ENCODE results near the gene THADA.

DNA sequence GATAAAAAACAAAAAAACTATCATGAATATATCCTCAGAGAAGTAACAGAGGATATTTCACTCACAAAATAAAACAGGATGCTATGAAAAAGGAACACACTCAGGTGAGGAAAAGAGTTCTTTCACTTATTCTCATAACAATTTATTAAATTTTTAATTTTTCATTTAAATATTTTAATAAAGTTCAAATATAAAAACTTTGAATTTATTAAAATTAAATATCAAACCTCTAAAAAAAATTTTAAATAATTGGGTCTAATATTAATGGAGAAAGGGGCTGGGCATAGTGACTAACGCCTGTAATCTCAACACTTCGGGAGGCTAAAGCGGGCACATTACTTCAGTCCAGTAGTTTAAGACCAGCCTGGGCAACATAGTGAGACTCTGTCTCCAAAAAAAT, 10.1 kb downstream of the THADA start:
- TF ChIP-seq, protein P1, sequence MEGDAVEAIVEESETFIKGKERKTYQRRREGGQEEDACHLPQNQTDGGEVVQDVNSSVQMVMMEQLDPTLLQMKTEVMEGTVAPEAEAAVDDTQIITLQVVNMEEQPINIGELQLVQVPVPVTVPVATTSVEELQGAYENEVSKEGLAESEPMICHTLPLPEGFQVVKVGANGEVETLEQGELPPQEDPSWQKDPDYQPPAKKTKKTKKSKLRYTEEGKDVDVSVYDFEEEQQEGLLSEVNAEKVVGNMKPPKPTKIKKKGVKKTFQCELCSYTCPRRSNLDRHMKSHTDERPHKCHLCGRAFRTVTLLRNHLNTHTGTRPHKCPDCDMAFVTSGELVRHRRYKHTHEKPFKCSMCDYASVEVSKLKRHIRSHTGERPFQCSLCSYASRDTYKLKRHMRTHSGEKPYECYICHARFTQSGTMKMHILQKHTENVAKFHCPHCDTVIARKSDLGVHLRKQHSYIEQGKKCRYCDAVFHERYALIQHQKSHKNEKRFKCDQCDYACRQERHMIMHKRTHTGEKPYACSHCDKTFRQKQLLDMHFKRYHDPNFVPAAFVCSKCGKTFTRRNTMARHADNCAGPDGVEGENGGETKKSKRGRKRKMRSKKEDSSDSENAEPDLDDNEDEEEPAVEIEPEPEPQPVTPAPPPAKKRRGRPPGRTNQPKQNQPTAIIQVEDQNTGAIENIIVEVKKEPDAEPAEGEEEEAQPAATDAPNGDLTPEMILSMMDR (IDR thresholded peaks at IDR 0.05), result no peak
- TF ChIP-seq EZH2phosphoT487 (IDR thresholded peaks at IDR 0.05) (no peak), EZH2 (IDR thresholded peaks at IDR 0.05) (no peak)

Data from neural progenitor cell (in vitro differentiated cells).